Endothelial cell (in vitro differentiated cells): ENCODE measurements around the gene NR5A2. TPM values are rescaled to one million over a fixed set of nuclear protein-coding genes. Genes with fewer than 3 reads are reported as not detected.
A peak's percentile ranks its signal among the peaks of the same experiment; 100 is the strongest.

Experiments
- DNase-seq: peaks from one replicate; pipeline ENCODE4 v3.0.0; 2021; ENCODE audit warnings: low spot score
- H3K27ac Mint-ChIP-seq: one replicate; pipeline ENCODE4 v1.8.0; 2021; ENCODE audit warnings: mixed read lengths, inconsistent platforms; ENCODE audit not compliant: unreplicated experiment
- H3K27me3 Mint-ChIP-seq: one replicate; pipeline ENCODE4 v1.8.0; 2021; ENCODE audit warnings: mild to moderate bottlenecking, moderate library complexity, mixed read lengths, inconsistent platforms; ENCODE audit not compliant: unreplicated experiment
- H3K36me3 Mint-ChIP-seq: one replicate; pipeline ENCODE4 v1.8.0; 2021; ENCODE audit warnings: mild to moderate bottlenecking, low read depth, mixed read lengths, inconsistent platforms; ENCODE audit not compliant: unreplicated experiment
- H3K4me1 Mint-ChIP-seq: one replicate; pipeline ENCODE4 v1.8.0; 2021; ENCODE audit warnings: mild to moderate bottlenecking, mixed read lengths, inconsistent platforms; ENCODE audit not compliant: unreplicated experiment
- H3K4me3 Mint-ChIP-seq: one replicate; pipeline ENCODE4 v1.8.0; 2021; ENCODE audit warnings: mild to moderate bottlenecking, mixed read lengths, inconsistent platforms; ENCODE audit not compliant: unreplicated experiment
- H3K9me3 Mint-ChIP-seq: one replicate; pipeline ENCODE4 v1.8.0; 2021; ENCODE audit warnings: mixed read lengths, inconsistent platforms; ENCODE audit not compliant: unreplicated experiment
- total RNA-seq: library from RNA; stranded (reverse); fragmentation: NEBNext Ultra II Directional; extraction: Animal tissue kit (Norgen Biotek cat#: 25700); gene quantifications from one replicate; pipeline ENCODE4 v1.2.1, GENCODE V29; 2021; ENCODE audit not compliant: unreplicated experiment
- TF ChIP-seq, protein P1 (sequence below): fragments of 200-600 bp; sonication (generic); IDR thresholded peaks from one replicate; pipeline ENCODE4 v1.5.0; 2021; ENCODE audit warnings: antibody characterized with exemption; ENCODE audit not compliant: unreplicated experiment

NR5A2 gene
- total RNA-seq, 1 donor from 2014 or later = 7.0 TPM

DNA sequence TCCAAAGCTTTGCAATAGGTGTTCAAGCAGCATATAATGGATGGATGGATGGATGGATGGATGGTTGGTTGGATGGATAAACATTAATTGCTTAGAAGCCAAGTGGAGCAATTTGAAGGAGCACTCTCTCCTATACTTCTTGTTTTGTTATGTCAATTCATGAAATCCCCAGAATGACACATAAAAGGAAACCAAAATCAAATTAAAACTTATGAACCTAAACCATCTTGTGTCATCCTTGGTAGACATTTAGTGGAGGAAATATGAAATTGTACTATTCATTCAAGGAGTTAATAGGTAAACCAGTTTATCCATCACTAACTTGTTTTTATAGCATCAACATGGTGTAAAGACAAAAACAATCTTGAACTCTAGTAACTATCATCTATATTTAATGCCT is 122.5 kb downstream of the NR5A2 start:
- H3K4me3 Mint-ChIP-seq = no peak overlapping the region
- H3K4me1 Mint-ChIP-seq = peaks cover 10% of the 10 kb centered on the region
- peaks cover 4% of the 10 kb centered on the region for H3K27me3 Mint-ChIP-seq
- DNase-seq = no peak
- H3K36me3 Mint-ChIP-seq = no peaks in the 10 kb centered on the region
- TF ChIP-seq, protein P1, sequence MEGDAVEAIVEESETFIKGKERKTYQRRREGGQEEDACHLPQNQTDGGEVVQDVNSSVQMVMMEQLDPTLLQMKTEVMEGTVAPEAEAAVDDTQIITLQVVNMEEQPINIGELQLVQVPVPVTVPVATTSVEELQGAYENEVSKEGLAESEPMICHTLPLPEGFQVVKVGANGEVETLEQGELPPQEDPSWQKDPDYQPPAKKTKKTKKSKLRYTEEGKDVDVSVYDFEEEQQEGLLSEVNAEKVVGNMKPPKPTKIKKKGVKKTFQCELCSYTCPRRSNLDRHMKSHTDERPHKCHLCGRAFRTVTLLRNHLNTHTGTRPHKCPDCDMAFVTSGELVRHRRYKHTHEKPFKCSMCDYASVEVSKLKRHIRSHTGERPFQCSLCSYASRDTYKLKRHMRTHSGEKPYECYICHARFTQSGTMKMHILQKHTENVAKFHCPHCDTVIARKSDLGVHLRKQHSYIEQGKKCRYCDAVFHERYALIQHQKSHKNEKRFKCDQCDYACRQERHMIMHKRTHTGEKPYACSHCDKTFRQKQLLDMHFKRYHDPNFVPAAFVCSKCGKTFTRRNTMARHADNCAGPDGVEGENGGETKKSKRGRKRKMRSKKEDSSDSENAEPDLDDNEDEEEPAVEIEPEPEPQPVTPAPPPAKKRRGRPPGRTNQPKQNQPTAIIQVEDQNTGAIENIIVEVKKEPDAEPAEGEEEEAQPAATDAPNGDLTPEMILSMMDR = no peak
- no peak overlapping the region for H3K27ac Mint-ChIP-seq
- no peaks in the 10 kb centered on the region for H3K9me3 Mint-ChIP-seq

- TF ChIP-seq, protein P1 = no peak
- peaks cover 4% of the 10 kb centered on the region for H3K27me3 Mint-ChIP-seq
- no peak overlapping the region for H3K4me3 Mint-ChIP-seq
- no peak overlapping the region for H3K27ac Mint-ChIP-seq
- peaks cover 10% of the 10 kb centered on the region for H3K4me1 Mint-ChIP-seq
- H3K36me3 Mint-ChIP-seq = no peaks in the 10 kb centered on the region
- DNase-seq = no peak
- H3K9me3 Mint-ChIP-seq = no peaks in the 10 kb centered on the region
These were observed 123.2 kb downstream of the NR5A2 start for GRCh38 chr1:200150721-200151120.

GRCh38 chr1:200152336-200152735 is 124.8 kb downstream of the NR5A2 start:
- Mint-ChIP-seq H3K9me3 (no peaks in the 10 kb centered on the region), H3K27ac (no peak overlapping the region), H3K36me3 (no peaks in the 10 kb centered on the region), H3K4me1 (peaks cover 10% of the 10 kb centered on the region), H3K27me3 (peaks cover 4% of the 10 kb centered on the region), H3K4me3 (no peak overlapping the region)
- DNase-seq = no peak
- TF ChIP-seq, protein P1 = no peak

DNA sequence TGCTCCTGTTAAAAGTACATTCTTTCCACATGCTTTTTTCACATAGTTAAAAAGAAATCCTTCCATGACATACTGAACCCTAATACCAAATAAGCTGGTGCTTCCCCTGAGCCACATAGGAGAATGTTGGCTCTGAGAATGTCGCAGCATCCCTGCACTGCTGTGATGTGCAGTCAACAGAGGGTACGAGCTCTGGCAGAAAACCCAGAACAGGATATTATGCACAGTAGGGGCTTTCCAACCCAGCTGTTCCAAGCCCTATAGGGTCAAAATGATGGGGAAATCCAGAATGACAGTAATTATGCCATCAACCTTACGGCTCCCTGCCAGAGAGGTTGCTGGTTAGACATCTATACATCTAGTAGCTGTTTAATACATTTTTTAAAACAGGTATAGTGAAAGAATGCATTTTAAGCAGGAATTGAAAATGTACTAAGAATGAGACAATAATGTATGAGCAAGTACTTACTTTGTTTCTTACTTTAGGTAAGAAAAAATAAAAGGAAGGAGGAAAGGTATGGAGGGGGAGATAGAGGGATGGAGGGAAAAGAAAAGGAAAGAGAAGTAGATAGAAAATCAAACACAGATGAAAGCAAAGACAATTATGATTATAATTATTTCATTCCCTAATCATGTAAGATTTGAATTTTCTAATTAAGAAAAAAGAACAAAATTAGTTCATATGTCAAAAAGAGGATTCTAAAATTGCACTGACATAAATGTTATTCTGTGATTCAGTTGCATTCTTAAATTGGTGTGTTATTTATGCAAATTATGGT is 126.0 kb downstream of the NR5A2 start:
- TF ChIP-seq, protein P1 = no peak
- H3K9me3 Mint-ChIP-seq = no peaks in the 10 kb centered on the region
- no peak overlapping the region for H3K4me3 Mint-ChIP-seq
- peaks cover 4% of the 10 kb centered on the region for H3K27me3 Mint-ChIP-seq
- H3K36me3 Mint-ChIP-seq = no peaks in the 10 kb centered on the region
- DNase-seq = no peak
- peaks cover 10% of the 10 kb centered on the region for H3K4me1 Mint-ChIP-seq
- H3K27ac Mint-ChIP-seq = peak overlapping the region; percentile 91

- peak; percentile 11 for DNase-seq
- Mint-ChIP-seq H3K4me1 (peaks cover 10% of the 10 kb centered on the region), H3K4me3 (no peak overlapping the region), H3K27ac (peak overlapping the region; percentile 69), H3K9me3 (no peaks in the 10 kb centered on the region), H3K27me3 (peaks cover 4% of the 10 kb centered on the region), H3K36me3 (no peaks in the 10 kb centered on the region)
- TF ChIP-seq, protein P1 = no peak
These were observed 126.7 kb downstream of the NR5A2 start for GRCh38 chr1:200154069-200154767.
